ENCODE measurements around the gene TRPM2. TPM values are rescaled to one million over a fixed set of nuclear protein-coding genes. Genes with fewer than 3 reads are reported as not detected.

The TRPM2 gene
- total RNA-seq, 2 experiments from 2014 or later: 1.9 to 2.9 TPM

DNA sequence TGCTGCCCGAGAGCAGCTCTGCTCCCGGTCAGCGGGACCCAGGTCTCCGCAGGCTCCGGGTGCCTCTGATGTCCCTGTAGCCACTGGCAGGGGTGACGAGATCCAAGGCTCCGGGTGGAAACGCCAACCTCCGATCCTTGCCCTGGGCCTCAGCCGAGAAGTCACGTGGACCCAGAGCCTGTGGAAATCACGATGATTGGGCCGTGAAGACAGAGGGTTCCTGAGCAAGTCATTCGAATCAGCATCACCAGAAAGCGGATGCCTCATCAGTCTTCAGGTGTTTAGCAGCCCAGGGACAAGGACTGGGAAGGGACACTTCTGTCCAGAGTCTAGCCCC, 114.4 kb downstream of the TRPM2 start:
- H3K4me1 Mint-ChIP-seq (ENCODE audit: low read depth): no peaks in the 10 kb centered on the region
- H3K4me1 ChIP-seq (ENCODE audit: insufficient read depth, low read length): no peaks in the 10 kb centered on the region
- H3K36me3 ChIP-seq (ENCODE audit: insufficient read depth, low read length): no peaks in the 10 kb centered on the region
- ChIA-PET CTCF (no interaction called here), POLR2A (no interaction called here)
- H3K36me3 Mint-ChIP-seq (ENCODE audit: low read depth): no peaks in the 10 kb centered on the region
- H3K4me3 Mint-ChIP-seq: no peak overlapping the region
- intact Hi-C loops (cut with DNase I, micrococcal nuclease): no loop called here
- no peak for TF ChIP-seq CTCF (IDR thresholded peaks at IDR 0.05)
- H3K4me3 ChIP-seq (ENCODE audit: low read length): no peak overlapping the region
- no peak overlapping the region for H3K27ac ChIP-seq (ENCODE audit: low read depth in 1 of 2, low read length in 2 of 2)
- DNase-seq (no peak), ATAC-seq (ENCODE audit: poor library complexity) (no peak)
- no peaks in the 10 kb centered on the region for H3K27me3 Mint-ChIP-seq
- no peaks in the 10 kb centered on the region for H3K27me3 ChIP-seq (ENCODE audit: control insufficient read depth in 1 of 2, insufficient read depth in 2 of 2, low read length in 2 of 2)
- no peaks in the 10 kb centered on the region for H3K9me3 ChIP-seq (ENCODE audit: control insufficient read depth in 1 of 2, insufficient read depth in 1 of 2, low read length in 2 of 2)
- H3K9me3 Mint-ChIP-seq: no peaks in the 10 kb centered on the region
- H3K27ac Mint-ChIP-seq: no peak overlapping the region

- CTCF ChIA-PET: no interaction called here
Measured at GRCh38 chr21:44471341-44471740, 117.9 kb downstream of the TRPM2 start.

GRCh38 chr21:44471996-44472395, 118.6 kb downstream of the TRPM2 start:
- no peaks in the 10 kb centered on the region for H3K36me3 Mint-ChIP-seq (ENCODE audit: low read depth)
- Histone ChIP-seq H3K9me3 (ENCODE audit: control insufficient read depth in 1 of 2, insufficient read depth in 1 of 2, low read length in 2 of 2) (no peaks in the 10 kb centered on the region), H3K4me1 (ENCODE audit: insufficient read depth, low read length) (no peaks in the 10 kb centered on the region), H3K36me3 (ENCODE audit: insufficient read depth, low read length) (no peaks in the 10 kb centered on the region), H3K4me3 (ENCODE audit: low read length) (no peak overlapping the region), H3K27ac (ENCODE audit: low read depth in 1 of 2, low read length in 2 of 2) (no peak overlapping the region), H3K27me3 (ENCODE audit: control insufficient read depth in 1 of 2, insufficient read depth in 2 of 2, low read length in 2 of 2) (no peaks in the 10 kb centered on the region)
- POLR2A ChIA-PET: no interaction called here
- intact Hi-C loops (cut with DNase I, micrococcal nuclease): no loop called here
- no peaks in the 10 kb centered on the region for H3K27me3 Mint-ChIP-seq
- no peak for DNase-seq
- no peak for ATAC-seq (ENCODE audit: poor library complexity)
- H3K27ac Mint-ChIP-seq: no peak overlapping the region
- CTCF ChIA-PET: no interaction called here
- TF ChIP-seq CTCF (IDR thresholded peaks at IDR 0.05): no peak
- H3K9me3 Mint-ChIP-seq: no peaks in the 10 kb centered on the region
- H3K4me3 Mint-ChIP-seq: no peak overlapping the region
- H3K4me1 Mint-ChIP-seq (ENCODE audit: low read depth): no peaks in the 10 kb centered on the region

More at GRCh38 chr21:44471341-44471740, 117.9 kb downstream of the TRPM2 start:
- Mint-ChIP-seq H3K9me3 (no peaks in the 10 kb centered on the region), H3K27ac (no peak overlapping the region), H3K27me3 (no peaks in the 10 kb centered on the region), H3K36me3 (ENCODE audit: low read depth) (no peaks in the 10 kb centered on the region), H3K4me1 (ENCODE audit: low read depth) (no peaks in the 10 kb centered on the region), H3K4me3 (no peak overlapping the region)
- POLR2A ChIA-PET: no interaction called here
- no peak for TF ChIP-seq CTCF (IDR thresholded peaks at IDR 0.05)
- intact Hi-C loops (cut with DNase I, micrococcal nuclease): no loop called here
- no peak for ATAC-seq (ENCODE audit: poor library complexity)
- Histone ChIP-seq H3K27me3 (ENCODE audit: control insufficient read depth in 1 of 2, insufficient read depth in 2 of 2, low read length in 2 of 2) (no peaks in the 10 kb centered on the region), H3K4me3 (ENCODE audit: low read length) (no peak overlapping the region), H3K27ac (ENCODE audit: low read depth in 1 of 2, low read length in 2 of 2) (no peak overlapping the region), H3K4me1 (ENCODE audit: insufficient read depth, low read length) (no peaks in the 10 kb centered on the region), H3K9me3 (ENCODE audit: control insufficient read depth in 1 of 2, insufficient read depth in 1 of 2, low read length in 2 of 2) (no peaks in the 10 kb centered on the region), H3K36me3 (ENCODE audit: insufficient read depth, low read length) (no peaks in the 10 kb centered on the region)
- DNase-seq: no peak
